Endothelial cell (in vitro differentiated cells): Measurements from ENCODE around the gene MFSD12. TPM values are rescaled to one million over a fixed set of nuclear protein-coding genes. Genes with fewer than 3 reads are reported as not detected.

Experiments used
- DNase-seq: peaks from one replicate; pipeline ENCODE4 v3.0.0; 2021; ENCODE audit warnings: low spot score
- H3K27ac Mint-ChIP-seq: one replicate; pipeline ENCODE4 v1.8.0; 2021; ENCODE audit warnings: mixed read lengths, inconsistent platforms; ENCODE audit not compliant: unreplicated experiment
- H3K27me3 Mint-ChIP-seq: one replicate; pipeline ENCODE4 v1.8.0; 2021; ENCODE audit warnings: mild to moderate bottlenecking, moderate library complexity, mixed read lengths, inconsistent platforms; ENCODE audit not compliant: unreplicated experiment
- H3K36me3 Mint-ChIP-seq: one replicate; pipeline ENCODE4 v1.8.0; 2021; ENCODE audit warnings: mild to moderate bottlenecking, low read depth, mixed read lengths, inconsistent platforms; ENCODE audit not compliant: unreplicated experiment
- H3K4me1 Mint-ChIP-seq: one replicate; pipeline ENCODE4 v1.8.0; 2021; ENCODE audit warnings: mild to moderate bottlenecking, mixed read lengths, inconsistent platforms; ENCODE audit not compliant: unreplicated experiment
- H3K4me3 Mint-ChIP-seq: one replicate; pipeline ENCODE4 v1.8.0; 2021; ENCODE audit warnings: mild to moderate bottlenecking, mixed read lengths, inconsistent platforms; ENCODE audit not compliant: unreplicated experiment
- H3K9me3 Mint-ChIP-seq: one replicate; pipeline ENCODE4 v1.8.0; 2021; ENCODE audit warnings: mixed read lengths, inconsistent platforms; ENCODE audit not compliant: unreplicated experiment
- CTCF ChIP-seq: fragments of 200-600 bp; sonication (generic); IDR thresholded peaks from one replicate; pipeline ENCODE4 v1.5.0; 2021; ENCODE audit warnings: antibody characterized with exemption; ENCODE audit not compliant: unreplicated experiment
- total RNA-seq: library from RNA; stranded (reverse); fragmentation: NEBNext Ultra II Directional; extraction: Animal tissue kit (Norgen Biotek cat#: 25700); gene quantifications from one replicate; pipeline ENCODE4 v1.2.1, GENCODE V29; 2021; ENCODE audit not compliant: unreplicated experiment

The MFSD12 gene
- total RNA-seq, 1 donor from 2014 or later, result 54.5 TPM

GRCh38 chr19:3538258-3538929 is 19.0 kb downstream of the MFSD12 start:
- Mint-ChIP-seq H3K4me1 (peaks cover 2% of the 10 kb centered on the region), H3K36me3 (peaks cover 10% of the 10 kb centered on the region), H3K4me3 (no peak overlapping the region), H3K27me3 (peaks cover 14% of the 10 kb centered on the region), H3K27ac (no peak overlapping the region), H3K9me3 (no peaks in the 10 kb centered on the region)
- no peak for TF ChIP-seq CTCF
- DNase-seq, result no peak

GRCh38 chr19:3537438-3538240 is 19.7 kb downstream of the MFSD12 start:
- H3K9me3 Mint-ChIP-seq, result no peaks in the 10 kb centered on the region
- H3K27ac Mint-ChIP-seq, result no peak overlapping the region
- H3K4me3 Mint-ChIP-seq, result no peak overlapping the region
- H3K36me3 Mint-ChIP-seq, result peaks cover 11% of the 10 kb centered on the region
- DNase-seq, result no peak
- peaks cover 2% of the 10 kb centered on the region for H3K4me1 Mint-ChIP-seq
- TF ChIP-seq CTCF, result no peak
- H3K27me3 Mint-ChIP-seq, result peaks cover 15% of the 10 kb centered on the region

- DNase-seq, result no peak
- peaks cover 11% of the 10 kb centered on the region for H3K36me3 Mint-ChIP-seq
- peaks cover 18% of the 10 kb centered on the region for H3K27me3 Mint-ChIP-seq
- peaks cover 2% of the 10 kb centered on the region for H3K4me1 Mint-ChIP-seq
- no peaks in the 10 kb centered on the region for H3K9me3 Mint-ChIP-seq
- no peak for TF ChIP-seq CTCF
- H3K4me3 Mint-ChIP-seq, result no peak overlapping the region
- no peak overlapping the region for H3K27ac Mint-ChIP-seq
Measured at GRCh38 chr19:3537101-3537437, 20.3 kb downstream of the MFSD12 start.

GRCh38 chr19:3536429-3537100 is 20.8 kb downstream of the MFSD12 start:
- H3K9me3 Mint-ChIP-seq, result no peaks in the 10 kb centered on the region

More at GRCh38 chr19:3536429-3537100, 20.8 kb downstream of the MFSD12 start:
- Mint-ChIP-seq H3K4me1 (peaks cover 2% of the 10 kb centered on the region), H3K4me3 (no peak overlapping the region), H3K27me3 (peaks cover 14% of the 10 kb centered on the region), H3K36me3 (peaks cover 11% of the 10 kb centered on the region), H3K27ac (no peak overlapping the region)
- TF ChIP-seq CTCF, result no peak
- no peak for DNase-seq
